Measurements from ENCODE around the gene OSTN. TPM values are rescaled to one million over a fixed set of nuclear protein-coding genes. Genes with fewer than 3 reads are reported as not detected.

OSTN gene
- polyA plus RNA-seq, 1 donor from 2014 or later = 0.17 TPM

DNA sequence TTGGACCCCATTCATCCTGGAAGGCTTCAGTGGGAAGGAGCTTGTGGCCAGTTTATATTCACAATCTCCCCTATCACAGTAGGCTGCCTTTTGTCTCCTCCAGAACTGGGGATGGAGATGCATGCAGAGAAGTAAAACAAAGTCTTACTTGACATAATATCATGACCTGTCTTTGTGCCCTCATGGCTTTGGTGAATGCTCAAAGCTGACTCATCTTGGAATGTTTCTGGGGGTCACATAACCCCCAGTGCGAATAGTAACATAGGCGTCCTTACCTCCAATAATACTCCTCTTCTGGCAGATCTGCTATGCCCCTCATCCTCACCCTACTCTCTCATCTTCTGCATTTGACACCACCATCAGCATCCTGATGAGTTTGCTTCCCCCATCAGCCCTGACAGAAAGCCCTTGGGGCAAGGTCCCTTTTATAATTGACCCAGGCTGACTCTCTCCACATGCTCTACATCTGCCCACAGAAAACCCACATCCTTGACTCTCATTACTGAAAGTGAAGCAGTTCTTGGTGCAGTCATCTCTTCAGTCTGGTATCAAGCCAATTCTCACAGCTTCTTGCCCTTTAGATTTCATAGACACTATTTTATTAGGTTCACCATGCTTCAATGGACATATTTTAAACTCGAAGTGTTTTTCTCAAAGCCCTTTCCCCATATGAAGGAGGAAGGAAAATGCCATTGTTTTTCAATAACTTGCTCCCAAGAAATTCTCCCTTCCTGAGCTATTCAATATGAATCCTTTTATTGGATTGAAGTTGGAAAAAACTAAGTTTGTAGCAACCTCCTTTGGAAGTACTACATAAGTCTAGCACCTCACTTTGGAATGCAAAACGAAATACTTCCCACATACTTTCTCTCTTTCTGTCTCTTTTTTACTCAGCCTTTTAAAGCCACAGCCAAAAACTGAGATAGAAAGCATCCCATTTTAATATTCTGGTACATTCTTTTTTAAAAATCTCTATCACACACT lies 36.6 kb downstream of the OSTN start:
- Histone ChIP-seq H3K79me2 (replicated peaks; ENCODE audit: insufficient read depth, low read length) (no peaks in the 10 kb centered on the region), H3K4me2 (ENCODE audit: low read length) (no peak overlapping the region), H3K9me3 (ENCODE audit: low read length) (no peaks in the 10 kb centered on the region), H4K20me1 (ENCODE audit: insufficient read depth) (no peaks in the 10 kb centered on the region), H3F3A (ENCODE audit: insufficient read depth, low read length, poor library complexity, severe bottlenecking) (no peaks in the 10 kb centered on the region), H3K4me3 (ENCODE audit: low read length) (no peak overlapping the region), H3K9me2 (ENCODE audit: insufficient read depth, low read length) (no peaks in the 10 kb centered on the region), H2AFZ (ENCODE audit: low read depth, low read length) (no peak overlapping the region), H3K9ac (ENCODE audit: low read length) (no peak overlapping the region), H3K27ac (ENCODE audit: low read length) (no peak overlapping the region), H3K36me3 (ENCODE audit: insufficient read depth, low read length) (no peaks in the 10 kb centered on the region), H3K27me3 (ENCODE audit: insufficient read depth, low read depth, low read length) (no peaks in the 10 kb centered on the region)
- TF ChIP-seq EZH2 (IDR thresholded peaks at IDR 0.05; ENCODE audit: borderline replicate concordance, insufficient read depth, low read length, poor library complexity, severe bottlenecking) = no peak
- TF ChIP-seq, protein P1, sequence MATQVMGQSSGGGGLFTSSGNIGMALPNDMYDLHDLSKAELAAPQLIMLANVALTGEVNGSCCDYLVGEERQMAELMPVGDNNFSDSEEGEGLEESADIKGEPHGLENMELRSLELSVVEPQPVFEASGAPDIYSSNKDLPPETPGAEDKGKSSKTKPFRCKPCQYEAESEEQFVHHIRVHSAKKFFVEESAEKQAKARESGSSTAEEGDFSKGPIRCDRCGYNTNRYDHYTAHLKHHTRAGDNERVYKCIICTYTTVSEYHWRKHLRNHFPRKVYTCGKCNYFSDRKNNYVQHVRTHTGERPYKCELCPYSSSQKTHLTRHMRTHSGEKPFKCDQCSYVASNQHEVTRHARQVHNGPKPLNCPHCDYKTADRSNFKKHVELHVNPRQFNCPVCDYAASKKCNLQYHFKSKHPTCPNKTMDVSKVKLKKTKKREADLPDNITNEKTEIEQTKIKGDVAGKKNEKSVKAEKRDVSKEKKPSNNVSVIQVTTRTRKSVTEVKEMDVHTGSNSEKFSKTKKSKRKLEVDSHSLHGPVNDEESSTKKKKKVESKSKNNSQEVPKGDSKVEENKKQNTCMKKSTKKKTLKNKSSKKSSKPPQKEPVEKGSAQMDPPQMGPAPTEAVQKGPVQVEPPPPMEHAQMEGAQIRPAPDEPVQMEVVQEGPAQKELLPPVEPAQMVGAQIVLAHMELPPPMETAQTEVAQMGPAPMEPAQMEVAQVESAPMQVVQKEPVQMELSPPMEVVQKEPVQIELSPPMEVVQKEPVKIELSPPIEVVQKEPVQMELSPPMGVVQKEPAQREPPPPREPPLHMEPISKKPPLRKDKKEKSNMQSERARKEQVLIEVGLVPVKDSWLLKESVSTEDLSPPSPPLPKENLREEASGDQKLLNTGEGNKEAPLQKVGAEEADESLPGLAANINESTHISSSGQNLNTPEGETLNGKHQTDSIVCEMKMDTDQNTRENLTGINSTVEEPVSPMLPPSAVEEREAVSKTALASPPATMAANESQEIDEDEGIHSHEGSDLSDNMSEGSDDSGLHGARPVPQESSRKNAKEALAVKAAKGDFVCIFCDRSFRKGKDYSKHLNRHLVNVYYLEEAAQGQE (IDR thresholded peaks at IDR 0.05; ENCODE audit: borderline replicate concordance) = no peak
- TF ChIP-seq TAF1 (IDR thresholded peaks at IDR 0.05; ENCODE audit: low read depth) = no peak
- no peak for TF ChIP-seq EP300 (conservative IDR thresholded peaks at IDR 0.05; ENCODE audit: poor library complexity, severe bottlenecking)
- TF ChIP-seq RAD21 (conservative IDR thresholded peaks at IDR 0.05) = no peak
- TF ChIP-seq MXI1 (conservative IDR thresholded peaks at IDR 0.05; ENCODE audit: poor library complexity, severe bottlenecking) = no peak
- TF ChIP-seq, protein P2, sequence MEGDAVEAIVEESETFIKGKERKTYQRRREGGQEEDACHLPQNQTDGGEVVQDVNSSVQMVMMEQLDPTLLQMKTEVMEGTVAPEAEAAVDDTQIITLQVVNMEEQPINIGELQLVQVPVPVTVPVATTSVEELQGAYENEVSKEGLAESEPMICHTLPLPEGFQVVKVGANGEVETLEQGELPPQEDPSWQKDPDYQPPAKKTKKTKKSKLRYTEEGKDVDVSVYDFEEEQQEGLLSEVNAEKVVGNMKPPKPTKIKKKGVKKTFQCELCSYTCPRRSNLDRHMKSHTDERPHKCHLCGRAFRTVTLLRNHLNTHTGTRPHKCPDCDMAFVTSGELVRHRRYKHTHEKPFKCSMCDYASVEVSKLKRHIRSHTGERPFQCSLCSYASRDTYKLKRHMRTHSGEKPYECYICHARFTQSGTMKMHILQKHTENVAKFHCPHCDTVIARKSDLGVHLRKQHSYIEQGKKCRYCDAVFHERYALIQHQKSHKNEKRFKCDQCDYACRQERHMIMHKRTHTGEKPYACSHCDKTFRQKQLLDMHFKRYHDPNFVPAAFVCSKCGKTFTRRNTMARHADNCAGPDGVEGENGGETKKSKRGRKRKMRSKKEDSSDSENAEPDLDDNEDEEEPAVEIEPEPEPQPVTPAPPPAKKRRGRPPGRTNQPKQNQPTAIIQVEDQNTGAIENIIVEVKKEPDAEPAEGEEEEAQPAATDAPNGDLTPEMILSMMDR (IDR thresholded peaks at IDR 0.05; ENCODE audit: poor library complexity, severe bottlenecking) = no peak
- no peak for TF ChIP-seq POLR2AphosphoS5 (IDR thresholded peaks at IDR 0.05)
- TF ChIP-seq SMC3 (conservative IDR thresholded peaks at IDR 0.05; ENCODE audit: poor library complexity) = no peak

DNA sequence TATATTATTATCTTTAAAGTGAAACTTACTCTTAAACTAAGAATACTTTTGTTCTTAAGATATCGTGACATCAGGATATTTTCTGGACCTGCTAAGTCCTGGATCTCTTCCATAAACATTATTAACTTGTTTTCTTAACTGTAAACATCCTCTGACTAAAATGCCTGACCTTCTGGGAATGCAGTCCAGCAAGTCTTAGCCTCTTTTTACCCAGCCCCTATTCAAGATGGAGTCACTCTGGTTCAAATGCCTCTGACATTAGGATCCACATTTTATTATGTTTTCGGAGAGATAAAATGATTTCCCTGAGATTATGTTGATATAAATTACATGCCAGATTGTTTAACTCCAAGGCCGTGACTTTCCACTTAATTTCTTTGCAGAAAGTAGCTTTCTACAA lies 37.6 kb downstream of the OSTN start:
- Histone ChIP-seq H3K9me3 (ENCODE audit: low read length) (no peaks in the 10 kb centered on the region), H4K20me1 (ENCODE audit: insufficient read depth) (no peaks in the 10 kb centered on the region), H3K79me2 (replicated peaks; ENCODE audit: insufficient read depth, low read length) (no peaks in the 10 kb centered on the region), H3K36me3 (ENCODE audit: insufficient read depth, low read length) (no peaks in the 10 kb centered on the region), H2AFZ (ENCODE audit: low read depth, low read length) (no peak overlapping the region), H3K27me3 (ENCODE audit: insufficient read depth, low read depth, low read length) (no peaks in the 10 kb centered on the region), H3K9ac (ENCODE audit: low read length) (no peak overlapping the region), H3F3A (ENCODE audit: insufficient read depth, low read length, poor library complexity, severe bottlenecking) (no peaks in the 10 kb centered on the region), H3K27ac (ENCODE audit: low read length) (no peak overlapping the region), H3K9me2 (ENCODE audit: insufficient read depth, low read length) (no peaks in the 10 kb centered on the region), H3K4me2 (ENCODE audit: low read length) (no peak overlapping the region), H3K4me3 (ENCODE audit: low read length) (no peak overlapping the region)
- no peak for TF ChIP-seq POLR2AphosphoS5 (IDR thresholded peaks at IDR 0.05)
- TF ChIP-seq EZH2 (IDR thresholded peaks at IDR 0.05; ENCODE audit: borderline replicate concordance, insufficient read depth, low read length, poor library complexity, severe bottlenecking) = no peak
- no peak for TF ChIP-seq MXI1 (conservative IDR thresholded peaks at IDR 0.05; ENCODE audit: poor library complexity, severe bottlenecking)
- TF ChIP-seq, protein P1 (IDR thresholded peaks at IDR 0.05; ENCODE audit: borderline replicate concordance) = no peak
- no peak for TF ChIP-seq RAD21 (conservative IDR thresholded peaks at IDR 0.05)

Measured in neural cell (in vitro differentiated cells).